Activated CD8-positive, alpha-beta T cell treated with anti-CD3 and anti-CD28 coated beads for 36 hours (primary cell): ENCODE measurements around the gene KNSTRN. TPM values are rescaled to one million over a fixed set of nuclear protein-coding genes. Genes with fewer than 3 reads are reported as not detected.

Experiments used
- ATAC-seq: fragments of 200-7000 bp; cut with Tn5 transposase; one replicate; pipeline ENCODE4 v1.10.0; 2021; ENCODE audit warnings: mild to moderate bottlenecking, moderate library complexity
- CTCF ChIA-PET: fragments of 350-600 bp; sonication (Branson Sonifier 250); formaldehyde crosslinking; loops from one replicate; lab custom pipeline; 2021; ENCODE audit warnings: antibody characterized with exemption; lab: Charles Lee
- POLR2A ChIA-PET: fragments of 350-600 bp; sonication (Branson Sonifier 250); formaldehyde crosslinking; loops from one replicate; lab custom pipeline; 2021; ENCODE audit warnings: antibody characterized with exemption; lab: Charles Lee
- DNase-seq: peaks from one replicate; pipeline ENCODE4 v3.0.0-alpha.2; 2020
- H3K27ac Mint-ChIP-seq: one replicate; pipeline ENCODE4 v1.8.0; 2021; ENCODE audit warnings: mild to moderate bottlenecking, mixed read lengths
- H3K27me3 Mint-ChIP-seq: one replicate; pipeline ENCODE4 v1.8.0; 2021; ENCODE audit warnings: mixed read lengths
- H3K36me3 Mint-ChIP-seq: one replicate; pipeline ENCODE4 v1.8.0; 2021; ENCODE audit warnings: low read depth, mixed read lengths
- H3K4me1 Mint-ChIP-seq: one replicate; pipeline ENCODE4 v1.8.0; 2021; ENCODE audit warnings: low read depth, mixed read lengths
- H3K4me3 Mint-ChIP-seq: one replicate; pipeline ENCODE4 v1.8.0; 2021; ENCODE audit warnings: mild to moderate bottlenecking, moderate library complexity, mixed read lengths
- H3K9me3 Mint-ChIP-seq: one replicate; pipeline ENCODE4 v1.8.0; 2021; ENCODE audit warnings: mixed read lengths
- CTCF ChIP-seq: fragments of 200-600 bp; IDR thresholded peaks from one replicate; pipeline ENCODE4 v1.8.0; 2022; ENCODE audit warnings: antibody characterized with exemption, mild to moderate bottlenecking
- intact Hi-C: fragments of 100-400 bp; cut with micrococcal nuclease; formaldehyde crosslinking; loops from one replicate; pipeline ENCODE4 v1.10.0; 2022
- total RNA-seq, 2 experiments: library from RNA; stranded (reverse); gene quantifications; one replicate each; pipeline ENCODE4 v1.2.3, GENCODE V29; 2021

KNSTRN gene
- total RNA-seq, 2 experiments from 2014 or later: 54.2 to 55.0 TPM

DNA sequence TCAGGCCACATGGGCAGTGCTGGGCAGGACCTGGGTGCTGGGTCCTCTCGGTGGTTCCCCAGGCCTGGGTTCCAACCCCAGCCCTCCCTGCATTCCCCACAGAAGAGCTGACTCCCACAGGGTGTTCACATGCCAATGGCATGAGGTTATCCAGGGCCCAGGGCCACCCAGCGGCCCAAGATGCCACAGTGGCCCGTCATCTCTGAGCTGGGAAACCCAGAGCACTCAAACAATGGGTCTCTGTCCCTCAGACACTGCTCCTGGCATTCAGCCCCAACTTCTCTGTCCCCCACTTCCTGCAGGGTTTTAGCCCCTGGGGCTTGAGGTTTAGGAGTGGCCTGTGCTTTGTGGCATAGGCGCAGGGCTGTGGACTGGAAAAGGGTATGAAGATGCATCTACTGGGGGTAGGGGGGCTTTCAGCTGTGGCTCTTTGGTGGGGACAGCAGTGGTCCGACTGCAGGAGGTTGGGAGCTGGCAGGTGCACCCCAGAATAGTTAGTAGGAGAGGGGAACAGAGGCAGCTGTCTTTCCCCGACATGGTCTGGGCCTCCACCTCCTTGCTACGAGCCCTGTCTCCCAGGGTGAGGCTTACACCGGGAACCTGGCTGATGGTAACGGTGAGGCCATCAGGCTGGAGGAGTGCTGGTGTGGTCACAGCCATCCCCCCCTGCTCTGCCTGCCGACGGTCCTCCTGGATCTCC lies 43.5 kb upstream of the KNSTRN start:
- H3K27me3 Mint-ChIP-seq: no peaks in the 10 kb centered on the region

GRCh38 chr15:40339621-40339945 lies 42.9 kb upstream of the KNSTRN start:
- Mint-ChIP-seq H3K4me3 (no peak overlapping the region), H3K36me3 (no peaks in the 10 kb centered on the region), H3K4me1 (peaks cover 3% of the 10 kb centered on the region), H3K27me3 (no peaks in the 10 kb centered on the region), H3K27ac (no peak overlapping the region), H3K9me3 (no peaks in the 10 kb centered on the region)
- ChIA-PET POLR2A (interaction anchor here (0.9 to 3.3 kb wide), 2 partner anchors 14 to 31 kb away, joined by 3 to 12 read pairs; partner anchors contain the start of gene PLCB2), CTCF (interaction anchor here (0.8 to 12.4 kb wide), 6 partner anchors 11 to 81 kb away, joined by 3 to 376 read pairs (median 203); partner anchors contain the start of genes INAFM2 and PLCB2)
- intact Hi-C loops: no loop called here
- ATAC-seq (no peak), DNase-seq (no peak)
- TF ChIP-seq CTCF: no peak

More for the DNA sequence above, 43.5 kb upstream of the KNSTRN start:
- ChIA-PET CTCF (interaction anchor here (0.8 to 12.4 kb wide), 19 partner anchors 10 to 293 kb away, joined by 3 to 376 read pairs (median 7); partner anchors contain the start of genes DISP2, INAFM2, IVD and PHGR1), POLR2A (interaction anchor here (1.4 to 3.3 kb wide), 2 partner anchors 16 to 30 kb away, joined by 3 to 12 read pairs; partner anchors contain the start of gene PLCB2)
- peaks cover 8% of the 10 kb centered on the region for H3K4me1 Mint-ChIP-seq
- no peak for TF ChIP-seq CTCF
- no peaks in the 10 kb centered on the region for H3K9me3 Mint-ChIP-seq
- H3K36me3 Mint-ChIP-seq: no peaks in the 10 kb centered on the region
- H3K27ac Mint-ChIP-seq: no peak overlapping the region
- H3K4me3 Mint-ChIP-seq: no peak overlapping the region
- ATAC-seq (no peak), DNase-seq (no peak)
- intact Hi-C loops: no loop called here

GRCh38 chr15:40340038-40340739 lies 42.3 kb upstream of the KNSTRN start:
- Mint-ChIP-seq H3K27ac (no peak overlapping the region), H3K4me1 (peaks cover 2% of the 10 kb centered on the region), H3K9me3 (no peaks in the 10 kb centered on the region), H3K36me3 (no peaks in the 10 kb centered on the region), H3K27me3 (no peaks in the 10 kb centered on the region), H3K4me3 (no peak overlapping the region)
- DNase-seq (no peak), ATAC-seq (no peak)
- intact Hi-C loops: no loop called here
- TF ChIP-seq CTCF: no peak
- ChIA-PET CTCF (interaction anchor here (1.3 to 12.4 kb wide), 7 partner anchors 11 to 123 kb away, joined by 3 to 376 read pairs (median 201); partner anchors contain the start of genes INAFM2 and PLCB2), POLR2A (interaction anchor here (0.9 to 3.3 kb wide), 3 partner anchors 12 to 31 kb away, joined by 3 to 12 read pairs (median 3); partner anchors contain the start of gene PLCB2)

GRCh38 chr15:40340740-40341400 lies 41.7 kb upstream of the KNSTRN start, which contains the start of gene CCDC9B:
Gene CCDC9B (minus strand): TSS chr15:40340939. CDS start chr15:40340819, 120 bp downstream.
- no peak within 1 kb of the TSS for H3K27ac Mint-ChIP-seq
- intact Hi-C loops: no loop called here
- peaks cover 2% of the 10 kb centered on the region for H3K4me1 Mint-ChIP-seq
- DNase-seq (no peak), ATAC-seq (no peak)
- H3K27me3 Mint-ChIP-seq: no peaks in the 10 kb centered on the region
- no peaks in the 10 kb centered on the region for H3K9me3 Mint-ChIP-seq
- H3K4me3 Mint-ChIP-seq: no peak within 1 kb of the TSS
- CTCF ChIA-PET: interaction anchor here (1.3 to 12.4 kb wide), 8 partner anchors 12 to 124 kb away, joined by 3 to 376 read pairs (median 142); partner anchors contain the start of genes DISP2, INAFM2, PHGR1 and PLCB2
- POLR2A ChIA-PET: interaction anchor here (1.3 kb wide), 1 partner anchor 12 kb away, joined by 3 read pairs; no protein-coding TSS in a partner anchor
- no peak for TF ChIP-seq CTCF
- no peaks in the 10 kb centered on the region for H3K36me3 Mint-ChIP-seq
